Activated naive CD4-positive, alpha-beta T cell treated with anti-CD3 and anti-CD28 coated beads, Interleukin-2, amount 50 U/mL, for 72 hours (primary cell): ENCODE results near the gene RNF44. TPM values are rescaled to one million over a fixed set of nuclear protein-coding genes. Genes with fewer than 3 reads are reported as not detected.
A peak's percentile ranks its signal among the peaks of the same experiment; 100 is the strongest.

Source experiments
- ATAC-seq, 2 donors: fragments of 150-1000 bp; cut with Tn5 transposase; 2 replicates each; pipeline ENCODE4 v1.10.0; 2021; ENCODE audit warnings: mild to moderate bottlenecking in 2 of 2, moderate library complexity in 2 of 2
- DNase-seq, 2 donors: peaks; one replicate each; pipeline ENCODE4 v3.0.0; 2021 to 2022; ENCODE audit warnings: low spot score in 2 of 2
- H3K27ac Mint-ChIP-seq, 2 donors: one replicate each; pipeline ENCODE4 v1.8.0; 2022; ENCODE audit warnings: mild to moderate bottlenecking in 2 of 2, mixed read lengths in 2 of 2
- H3K36me3 Mint-ChIP-seq, 2 donors: one replicate each; pipeline ENCODE4 v1.8.0; 2022; ENCODE audit warnings: mixed read lengths in 2 of 2
- H3K9me3 Mint-ChIP-seq, 2 donors: one replicate each; pipeline ENCODE4 v1.8.0; 2022; ENCODE audit warnings: mixed read lengths in 2 of 2
- total RNA-seq, 2 donors: library from RNA; stranded (reverse); gene quantifications; one replicate each; pipeline ENCODE4 v1.2.3, GENCODE V29; 2022

The RNF44 gene
- 100 to 1,000 TPM in 1 of 2 donors, 10 to 100 TPM in 1; 83.5 to 136 TPM for total RNA-seq

GRCh38 chr5:176536902-176537553, at the start of gene RNF44:
Gene RNF44, minus strand, starts transcription at chr5:176537402. Its CDS starts 4,930 bp downstream, at chr5:176532472.
- H3K9me3 Mint-ChIP-seq = no peaks in the 10 kb centered on the region
- DNase-seq = peak; percentile 98
- peak; percentile 65 to 73 for ATAC-seq
- H3K36me3 Mint-ChIP-seq = peaks cover 14 to 17% of the 10 kb centered on the region in 2 donors
- peak within 1 kb of the TSS; percentile 92 to 97 for H3K27ac Mint-ChIP-seq

GRCh38 chr5:176583076-176583475, 45.9 kb upstream of the RNF44 start:
- Mint-ChIP-seq H3K27ac (no peak overlapping the region), H3K9me3 (peaks cover 0 to 4% of the 10 kb centered on the region in 2 donors), H3K36me3 (peaks cover 6 to 10% of the 10 kb centered on the region in 2 donors)
- ATAC-seq = no peak
- DNase-seq = no peak

- peaks cover 0 to 4% of the 10 kb centered on the region in 2 donors for H3K9me3 Mint-ChIP-seq
- no peak overlapping the region for H3K27ac Mint-ChIP-seq
- H3K36me3 Mint-ChIP-seq = peaks cover 6 to 10% of the 10 kb centered on the region in 2 donors
- DNase-seq (no peak), ATAC-seq (no peak)
Observed at GRCh38 chr5:176581361-176581760, 44.2 kb upstream of the RNF44 start.

GRCh38 chr5:176579323-176579722, 42.1 kb upstream of the RNF44 start:
- no peaks in the 10 kb centered on the region for H3K9me3 Mint-ChIP-seq
- no peak overlapping the region for H3K27ac Mint-ChIP-seq
- no peaks in the 10 kb centered on the region for H3K36me3 Mint-ChIP-seq
- ATAC-seq (no peak), DNase-seq (no peak)

- DNase-seq = peak in 1 of 2 donors; percentile 25
- peak; percentile 28 to 53 for ATAC-seq
- no peaks in the 10 kb centered on the region for H3K9me3 Mint-ChIP-seq
- H3K36me3 Mint-ChIP-seq = no peaks in the 10 kb centered on the region
- no peak overlapping the region for H3K27ac Mint-ChIP-seq
Observed at GRCh38 chr5:176578391-176578808, 41.2 kb upstream of the RNF44 start.

GRCh38 chr5:176577312-176578176, 40.3 kb upstream of the RNF44 start:
- ATAC-seq (no peak), DNase-seq (no peak)
- H3K9me3 Mint-ChIP-seq = no peaks in the 10 kb centered on the region
- H3K27ac Mint-ChIP-seq = no peak overlapping the region
- no peaks in the 10 kb centered on the region for H3K36me3 Mint-ChIP-seq

- DNase-seq (no peak), ATAC-seq (no peak)
- no peak overlapping the region for H3K27ac Mint-ChIP-seq
- no peaks in the 10 kb centered on the region for H3K36me3 Mint-ChIP-seq
- no peaks in the 10 kb centered on the region for H3K9me3 Mint-ChIP-seq
Observed at GRCh38 chr5:176575488-176576422, 38.6 kb upstream of the RNF44 start.

GRCh38 chr5:176575066-176575465, 37.9 kb upstream of the RNF44 start:
- Mint-ChIP-seq H3K9me3 (no peaks in the 10 kb centered on the region), H3K27ac (no peak overlapping the region), H3K36me3 (no peaks in the 10 kb centered on the region)
- ATAC-seq (no peak), DNase-seq (no peak)

GRCh38 chr5:176574297-176574591, 37.0 kb upstream of the RNF44 start:
- Mint-ChIP-seq H3K36me3 (no peaks in the 10 kb centered on the region), H3K9me3 (no peaks in the 10 kb centered on the region), H3K27ac (no peak overlapping the region)
- DNase-seq (no peak), ATAC-seq (no peak)

GRCh38 chr5:176573564-176574296, 36.5 kb upstream of the RNF44 start:
- ATAC-seq = peak; percentile 94 to 95
- Mint-ChIP-seq H3K27ac (no peak overlapping the region), H3K36me3 (no peaks in the 10 kb centered on the region), H3K9me3 (no peaks in the 10 kb centered on the region)
- DNase-seq = peak; percentile 77 to 86

GRCh38 chr5:176570044-176570443, 32.8 kb upstream of the RNF44 start:
- no peak for ATAC-seq
- Mint-ChIP-seq H3K27ac (no peak overlapping the region), H3K9me3 (no peaks in the 10 kb centered on the region), H3K36me3 (no peaks in the 10 kb centered on the region)
- no peak for DNase-seq

GRCh38 chr5:176568657-176569056, 31.5 kb upstream of the RNF44 start:
- no peaks in the 10 kb centered on the region for H3K9me3 Mint-ChIP-seq
- no peak overlapping the region for H3K27ac Mint-ChIP-seq
- ATAC-seq = no peak
- DNase-seq = no peak
- H3K36me3 Mint-ChIP-seq = no peaks in the 10 kb centered on the region

- no peaks in the 10 kb centered on the region for H3K36me3 Mint-ChIP-seq
- ATAC-seq = no peak
Observed at GRCh38 chr5:176565760-176566288, 28.6 kb upstream of the RNF44 start.

GRCh38 chr5:176564002-176564401, 26.8 kb upstream of the RNF44 start:
- DNase-seq (no peak), ATAC-seq (no peak)
- no peaks in the 10 kb centered on the region for H3K36me3 Mint-ChIP-seq
- no peak overlapping the region for H3K27ac Mint-ChIP-seq
- peaks cover 0 to 5% of the 10 kb centered on the region in 2 donors for H3K9me3 Mint-ChIP-seq

More at GRCh38 chr5:176565760-176566288, 28.6 kb upstream of the RNF44 start:
- Mint-ChIP-seq H3K27ac (no peak overlapping the region), H3K9me3 (no peaks in the 10 kb centered on the region)
- no peak for DNase-seq

- no peak for ATAC-seq
- peaks cover 0 to 5% of the 10 kb centered on the region in 2 donors for H3K9me3 Mint-ChIP-seq
- no peaks in the 10 kb centered on the region for H3K36me3 Mint-ChIP-seq
- no peak for DNase-seq
- no peak overlapping the region for H3K27ac Mint-ChIP-seq
Observed at GRCh38 chr5:176562189-176562588, 25.0 kb upstream of the RNF44 start.

GRCh38 chr5:176561259-176561658, 24.1 kb upstream of the RNF44 start:
- H3K27ac Mint-ChIP-seq = no peak overlapping the region
- no peaks in the 10 kb centered on the region for H3K36me3 Mint-ChIP-seq
- H3K9me3 Mint-ChIP-seq = peaks cover 0 to 5% of the 10 kb centered on the region in 2 donors
- ATAC-seq (peak; percentile 26 to 43), DNase-seq (no peak)
